ENCODE results near the gene SERPING1. TPM values are rescaled to one million over a fixed set of nuclear protein-coding genes. Genes with fewer than 3 reads are reported as not detected.

The SERPING1 gene
- polyA plus RNA-seq, 1 experiment: 15.2 TPM

DNA sequence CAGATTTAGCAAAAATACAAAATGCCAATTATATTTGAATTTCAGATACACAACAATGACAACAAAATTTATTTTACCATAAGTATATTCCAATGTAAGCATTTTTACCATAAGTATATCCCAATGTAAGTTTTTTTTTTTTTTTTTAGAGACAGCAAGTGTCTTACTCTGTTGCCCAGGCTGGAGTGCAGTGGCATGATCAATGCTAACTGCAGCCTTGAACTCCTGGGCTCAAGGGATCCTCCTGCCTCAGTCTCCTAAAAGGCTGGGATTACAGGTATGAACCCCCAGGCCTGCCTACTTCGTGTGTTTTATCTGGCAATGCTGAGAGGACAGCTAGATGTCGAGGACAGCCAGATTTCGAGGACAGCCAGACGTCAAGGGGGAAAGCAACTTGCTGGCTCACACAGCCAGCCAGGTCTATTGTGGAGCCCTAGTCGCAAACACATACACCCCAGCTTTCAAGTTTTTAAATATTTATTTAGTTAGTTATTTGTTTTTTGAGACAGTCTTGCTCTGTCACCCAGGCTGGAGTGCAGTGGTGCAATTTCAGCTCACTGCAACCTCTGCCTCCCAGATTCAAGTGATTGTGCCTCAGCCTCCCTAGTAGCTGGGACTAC is 1.1 kb upstream of the SERPING1 start:
- H3K27me3 ChIP-seq (ENCODE audit: control insufficient read depth, insufficient read depth, low read length): peaks cover 17% of the 10 kb centered on the region
- ChIA-PET CTCF (interaction anchor here (1.8 to 4.5 kb wide), 2 partner anchors 44 to 48 kb away, joined by 6 to 33 read pairs; no protein-coding TSS in a partner anchor), POLR2A (no interaction called here)

DNA sequence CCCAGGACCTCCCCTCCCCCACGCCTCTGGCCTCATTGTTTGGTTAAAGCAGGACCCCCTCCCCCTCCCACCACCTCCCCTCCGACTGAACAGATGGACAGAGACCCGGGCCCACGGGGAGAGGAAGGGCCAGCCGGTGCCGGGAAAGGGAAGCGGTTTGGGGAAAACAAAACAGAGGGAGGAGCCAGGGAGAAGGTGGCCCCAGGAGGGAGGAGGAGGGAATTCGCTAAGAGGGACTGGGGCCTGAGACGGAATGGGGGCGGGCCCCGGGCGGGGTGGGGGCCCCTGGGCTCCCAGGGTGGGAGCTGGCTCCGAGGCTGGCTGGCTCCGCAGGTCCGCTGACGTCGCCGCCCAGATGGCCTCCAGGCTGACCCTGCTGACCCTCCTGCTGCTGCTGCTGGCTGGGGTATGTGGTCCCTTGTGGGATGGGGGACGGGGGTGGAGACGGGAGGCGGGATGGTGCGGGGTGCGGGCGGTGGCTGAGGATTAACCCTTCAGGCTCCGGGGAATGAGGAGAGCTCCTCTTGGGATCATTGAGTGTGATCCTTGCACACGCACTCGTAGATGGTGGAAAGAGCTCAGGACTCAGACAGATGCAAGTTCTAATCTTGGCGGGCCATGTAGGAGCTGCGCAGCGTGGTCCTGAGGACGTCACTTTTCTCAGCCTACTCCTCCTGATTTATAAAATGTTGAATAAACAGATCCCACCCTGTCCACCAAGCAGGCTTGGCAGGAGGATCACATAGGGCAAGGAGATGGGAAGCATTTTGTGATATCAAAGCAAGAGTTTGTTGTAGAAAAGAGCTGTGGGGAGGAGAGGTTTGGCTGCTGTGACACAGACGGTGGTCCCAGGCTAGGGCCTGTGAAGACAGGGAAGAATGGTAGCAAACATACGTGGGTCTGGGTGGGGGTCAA is 688 bp downstream of the SERPING1 start:
- no peak for DNase-seq (ENCODE audit: low read depth, low spot score)
- ChIA-PET POLR2A (no interaction called here), CTCF (interaction anchor here (1.0 to 4.5 kb wide), 3 partner anchors 30 to 46 kb away, joined by 3 to 33 read pairs (median 16); partner anchors contain the start of gene UBE2L6)
- TF ChIP-seq, protein P1, sequence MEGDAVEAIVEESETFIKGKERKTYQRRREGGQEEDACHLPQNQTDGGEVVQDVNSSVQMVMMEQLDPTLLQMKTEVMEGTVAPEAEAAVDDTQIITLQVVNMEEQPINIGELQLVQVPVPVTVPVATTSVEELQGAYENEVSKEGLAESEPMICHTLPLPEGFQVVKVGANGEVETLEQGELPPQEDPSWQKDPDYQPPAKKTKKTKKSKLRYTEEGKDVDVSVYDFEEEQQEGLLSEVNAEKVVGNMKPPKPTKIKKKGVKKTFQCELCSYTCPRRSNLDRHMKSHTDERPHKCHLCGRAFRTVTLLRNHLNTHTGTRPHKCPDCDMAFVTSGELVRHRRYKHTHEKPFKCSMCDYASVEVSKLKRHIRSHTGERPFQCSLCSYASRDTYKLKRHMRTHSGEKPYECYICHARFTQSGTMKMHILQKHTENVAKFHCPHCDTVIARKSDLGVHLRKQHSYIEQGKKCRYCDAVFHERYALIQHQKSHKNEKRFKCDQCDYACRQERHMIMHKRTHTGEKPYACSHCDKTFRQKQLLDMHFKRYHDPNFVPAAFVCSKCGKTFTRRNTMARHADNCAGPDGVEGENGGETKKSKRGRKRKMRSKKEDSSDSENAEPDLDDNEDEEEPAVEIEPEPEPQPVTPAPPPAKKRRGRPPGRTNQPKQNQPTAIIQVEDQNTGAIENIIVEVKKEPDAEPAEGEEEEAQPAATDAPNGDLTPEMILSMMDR (IDR thresholded peaks at IDR 0.05; ENCODE audit: low read depth, low read length): no peak
- Histone ChIP-seq H3K9me3 (ENCODE audit: control insufficient read depth, insufficient read depth, low read length) (no peaks in the 10 kb centered on the region), H3K27me3 (ENCODE audit: control insufficient read depth, insufficient read depth, low read length) (peaks cover 18% of the 10 kb centered on the region), H3K27ac (ENCODE audit: low read depth, low read length) (no peak overlapping the region), H3K4me3 (ENCODE audit: low read depth, low read length) (peak overlapping the region; percentile 57)

More for the DNA sequence above, 1.1 kb upstream of the SERPING1 start:
- no peak overlapping the region for H3K27ac ChIP-seq (ENCODE audit: low read depth, low read length)
- no peak for DNase-seq (ENCODE audit: low read depth, low spot score)
- H3K9me3 ChIP-seq (ENCODE audit: control insufficient read depth, insufficient read depth, low read length): no peaks in the 10 kb centered on the region
- no peak overlapping the region for H3K4me3 ChIP-seq (ENCODE audit: low read depth, low read length)
- TF ChIP-seq, protein P1 (IDR thresholded peaks at IDR 0.05; ENCODE audit: low read depth, low read length): no peak

DNA sequence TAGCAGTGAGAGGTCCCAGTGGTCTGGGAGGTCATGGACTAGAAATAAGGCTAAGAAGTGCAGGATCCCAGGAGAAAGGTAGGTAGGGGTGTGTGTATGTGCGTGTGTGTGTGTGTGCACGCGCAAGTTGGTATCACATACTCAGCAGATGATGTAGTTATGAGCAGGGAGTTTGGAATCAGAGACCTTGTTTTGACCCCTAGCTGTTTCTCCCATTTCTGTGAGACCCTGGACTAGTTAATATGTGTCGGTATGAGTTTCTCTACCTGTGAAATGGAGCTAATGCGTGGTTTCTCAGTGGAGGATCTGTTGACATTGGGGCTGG is 1.3 kb downstream of the SERPING1 start:
- H3K27me3 ChIP-seq (ENCODE audit: control insufficient read depth, insufficient read depth, low read length): peaks cover 13% of the 10 kb centered on the region
- H3K4me3 ChIP-seq (ENCODE audit: low read depth, low read length): peak overlapping the region; percentile 57
- no peaks in the 10 kb centered on the region for H3K9me3 ChIP-seq (ENCODE audit: control insufficient read depth, insufficient read depth, low read length)
- DNase-seq (ENCODE audit: low read depth, low spot score): no peak
- no peak overlapping the region for H3K27ac ChIP-seq (ENCODE audit: low read depth, low read length)
- ChIA-PET POLR2A (no interaction called here), CTCF (interaction anchor here (1.0 to 4.5 kb wide), 3 partner anchors 31 to 45 kb away, joined by 3 to 33 read pairs (median 16); partner anchors contain the start of gene UBE2L6)
- TF ChIP-seq, protein P1 (IDR thresholded peaks at IDR 0.05; ENCODE audit: low read depth, low read length): no peak

DNA sequence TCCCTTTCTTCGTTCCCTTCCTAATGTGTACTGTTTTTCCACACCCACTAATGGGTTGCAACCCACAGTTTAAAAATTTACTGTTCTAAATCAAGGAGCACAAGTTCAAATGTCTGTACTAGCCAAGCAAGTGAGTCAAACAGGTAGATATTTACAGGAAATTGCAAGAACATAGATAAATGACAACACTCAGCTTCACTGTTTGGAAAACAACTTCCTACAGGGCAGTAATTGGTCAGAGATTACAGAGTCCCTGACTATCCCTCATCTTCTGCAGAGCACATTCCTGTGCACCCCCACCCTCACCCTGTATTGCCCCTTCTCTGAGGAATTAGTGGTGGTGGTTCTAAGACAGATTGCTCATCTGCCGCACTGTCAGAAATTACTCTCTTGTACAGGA is 1.9 kb downstream of the SERPING1 start:
- no peaks in the 10 kb centered on the region for H3K9me3 ChIP-seq (ENCODE audit: control insufficient read depth, insufficient read depth, low read length)
- H3K27ac ChIP-seq (ENCODE audit: low read depth, low read length): no peak overlapping the region
- POLR2A ChIA-PET: no interaction called here
- no peak for DNase-seq (ENCODE audit: low read depth, low spot score)
- TF ChIP-seq, protein P1 (IDR thresholded peaks at IDR 0.05; ENCODE audit: low read depth, low read length): no peak
- no peak overlapping the region for H3K4me3 ChIP-seq (ENCODE audit: low read depth, low read length)
- H3K27me3 ChIP-seq (ENCODE audit: control insufficient read depth, insufficient read depth, low read length): peaks cover 11% of the 10 kb centered on the region
- CTCF ChIA-PET: interaction anchor here (2.2 to 4.5 kb wide), 2 partner anchors 31 to 41 kb away, joined by 16 to 33 read pairs; partner anchors contain the start of gene UBE2L6

DNA sequence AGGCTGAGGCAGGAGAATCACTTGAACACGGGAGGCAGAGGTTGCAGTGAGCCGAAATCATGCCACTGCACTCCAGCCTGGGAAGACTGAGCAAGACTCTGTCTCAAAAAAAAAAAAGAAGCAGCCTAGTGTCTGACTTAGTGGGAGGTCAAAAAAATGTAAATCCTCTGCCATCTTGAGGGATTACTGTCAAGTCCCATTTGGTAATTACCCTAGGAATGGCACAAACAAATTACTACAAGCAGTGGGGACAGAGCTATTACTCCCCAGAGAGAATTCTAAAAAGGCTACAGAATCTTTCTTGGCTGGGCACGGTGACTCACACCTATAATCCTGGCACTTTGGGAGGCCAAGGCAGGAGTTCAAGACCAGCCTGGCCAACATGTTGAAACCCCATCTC is 3.8 kb downstream of the SERPING1 start:
- H3K4me3 ChIP-seq (ENCODE audit: low read depth, low read length): no peak overlapping the region
- no peak for DNase-seq (ENCODE audit: low read depth, low spot score)
- ChIA-PET POLR2A (no interaction called here), CTCF (no interaction called here)
- H3K9me3 ChIP-seq (ENCODE audit: control insufficient read depth, insufficient read depth, low read length): no peaks in the 10 kb centered on the region
- H3K27me3 ChIP-seq (ENCODE audit: control insufficient read depth, insufficient read depth, low read length): peaks cover 16% of the 10 kb centered on the region
- no peak overlapping the region for H3K27ac ChIP-seq (ENCODE audit: low read depth, low read length)
- TF ChIP-seq, protein P1 (IDR thresholded peaks at IDR 0.05; ENCODE audit: low read depth, low read length): no peak

Data from AG04450 (cell line).